HCT116 (cell line): ENCODE results near the gene RACGAP1. TPM values are rescaled to one million over a fixed set of nuclear protein-coding genes. Genes with fewer than 3 reads are reported as not detected.

ENCODE experiments used
- ATAC-seq: fragments of 200-7000 bp; cut with Tn5 transposase; 2 replicates; pipeline ENCODE4 v1.9.1; 2020; ENCODE audit warnings: mild to moderate bottlenecking, moderate library complexity
- BruUV-seq: library from RNA; stranded (reverse); fragments of 400-500 nt; replicated peaks from 2 replicates; lab custom pipeline; 2021; lab: Mats Ljungman, UMichigan
- CTCF ChIA-PET: fragments of 300-600 bp; sonication (Branson Sonifier 250); formaldehyde crosslinking; loops from one replicate; lab custom pipeline; 2021; ENCODE audit warnings: antibody characterized with exemption; lab: Charles Lee
- POLR2A ChIA-PET: fragments of 300-600, 350-600 bp; sonication (Branson Sonifier 250); formaldehyde crosslinking; loops from one replicate; lab custom pipeline; 2021; ENCODE audit warnings: antibody characterized with exemption; lab: Charles Lee
- RAD21 ChIA-PET, 2 experiments: fragments of 300-600 bp; sonication (Branson Sonifier 250); formaldehyde crosslinking; loops; one replicate each; lab custom pipeline; 2023; ENCODE audit warnings: low total read pairs in 2 of 2; ENCODE audit not compliant: uncharacterized antibody in 2 of 2, unreplicated experiment in 2 of 2, low non-redundant PET in 1 of 2; lab: Charles Lee
- DNase-seq: peaks from one replicate; pipeline ENCODE4 v3.0.0-alpha.2; 2010; ENCODE audit warnings: low read depth, low spot score
- H2AFZ ChIP-seq: fragments of 200-600 bp; shearing (Covaris generic), sonication (generic); 2 replicates; pipeline ENCODE4 v1.6.1; 2017; ENCODE audit warnings: low read depth, mixed run types, mixed read lengths, antibody characterized with exemption, low read length; ENCODE audit not compliant: poor library complexity, severe bottlenecking
- H3K27ac ChIP-seq: 2 replicates; pipeline ENCODE4 v1.5.1; 2012; ENCODE audit warnings: low read depth, low read length
- H3K27me3 ChIP-seq: fragments of 200-600 bp; sonication (generic); 2 replicates; pipeline ENCODE4 v1.6.1; 2016; ENCODE audit warnings: mixed run types, low read length, mixed read lengths; ENCODE audit not compliant: insufficient read depth
- H3K36me3 ChIP-seq, 2 experiments: fragments of 200-500 bp in 1 of 2; fragments of 200-600 bp in 1 of 2; sonication (Bioruptor generic) in 1 of 2; sonication (generic) in 1 of 2; 2 replicates each; pipeline versions ENCODE4 v1.5.1 to v1.6.1; 2014 to 2016; ENCODE audit warnings: low read length in 2 of 2, inconsistent platforms in 1 of 2, mixed read lengths in 1 of 2, mixed run types in 1 of 2; ENCODE audit not compliant: insufficient read depth in 2 of 2, control insufficient read depth in 1 of 2
- H3K4me1 ChIP-seq, 2 experiments: fragments of 200-600 bp in 1 of 2; sonication (generic) in 1 of 2; 2 replicates each; pipeline versions ENCODE4 v1.5.1 to v1.6.1; 2012 to 2017; ENCODE audit warnings: low read length in 2 of 2, inconsistent platforms in 1 of 2, mild to moderate bottlenecking in 1 of 2, mixed read lengths in 1 of 2, mixed run types in 1 of 2, moderate library complexity in 1 of 2; ENCODE audit not compliant: insufficient read depth in 2 of 2, control insufficient read depth in 1 of 2
- H3K4me2 ChIP-seq: fragments of 200-600 bp; sonication (generic); 2 replicates; pipeline ENCODE4 v1.6.1; 2017; ENCODE audit warnings: mixed run types, low read length, mixed read lengths
- H3K4me3 ChIP-seq, 2 experiments: fragments of 200-600 bp in 1 of 2; sonication (generic) in 1 of 2; replicated peaks in 1 of 2; 2 replicates each; pipeline ENCODE4 v1.5.1; 2011 to 2016; ENCODE audit warnings: low read length in 2 of 2, control low read depth in 1 of 2, low read depth in 1 of 2, mild to moderate bottlenecking in 1 of 2, mixed read lengths in 1 of 2, mixed run types in 1 of 2
- H3K79me2 ChIP-seq: fragments of 200-600 bp; sonication (generic); 2 replicates; pipeline ENCODE4 v1.6.1; 2017; ENCODE audit warnings: mild to moderate bottlenecking, mixed run types, low read length, moderate library complexity, mixed read lengths; ENCODE audit not compliant: insufficient read depth
- H3K9ac ChIP-seq: fragments of 200-600 bp; sonication (generic); 2 replicates; pipeline ENCODE4 v1.6.1; 2016; ENCODE audit warnings: low read length, mixed read lengths
- H3K9me2 ChIP-seq: fragments of 200-600 bp; sonication (generic), shearing (Covaris generic); 2 replicates; pipeline ENCODE4 v1.6.1; 2017; ENCODE audit warnings: mixed run types, mild to moderate bottlenecking, moderate library complexity; ENCODE audit not compliant: insufficient read depth
- H3K9me3 ChIP-seq, 2 experiments: fragments of 200-500 bp in 1 of 2; fragments of 200-600 bp in 1 of 2; sonication (Bioruptor generic) in 1 of 2; sonication (generic) in 1 of 2; 2 replicates each; pipeline ENCODE4 v1.6.1; 2014 to 2017; ENCODE audit warnings: low read length in 2 of 2, mixed read lengths in 2 of 2, inconsistent platforms in 1 of 2, low read depth in 1 of 2, mild to moderate bottlenecking in 1 of 2, mixed run types in 1 of 2, moderate library complexity in 1 of 2; ENCODE audit not compliant: control insufficient read depth in 1 of 2, insufficient read depth in 1 of 2
- H4K20me1 ChIP-seq: fragments of 200-600 bp; sonication (generic), shearing (Covaris generic); 2 replicates; pipeline ENCODE4 v1.6.1; 2017; ENCODE audit warnings: mixed run types, mild to moderate bottlenecking, moderate library complexity; ENCODE audit not compliant: insufficient read depth
- ATF3 ChIP-seq: IDR thresholded peaks from 2 replicates; pipeline ENCODE4 v1.6.1; 2012
- CEBPB ChIP-seq: IDR thresholded peaks from 2 replicates; pipeline ENCODE4 v1.6.1; 2012; ENCODE audit warnings: low read depth
- EGR1 ChIP-seq: IDR thresholded peaks from 2 replicates; pipeline ENCODE4 v1.6.1; 2012; ENCODE audit warnings: low read depth
- ELF1 ChIP-seq: IDR thresholded peaks from 2 replicates; pipeline ENCODE4 v1.6.1; 2012; ENCODE audit warnings: low read depth, borderline replicate concordance
- EZH2 ChIP-seq: fragments of 200-600 bp; sonication (generic); IDR thresholded peaks from 2 replicates; pipeline ENCODE4 v1.6.1; 2017; ENCODE audit warnings: antibody characterized with exemption, mixed run types
- EZH2phosphoT487 ChIP-seq: fragments of 200-600 bp; IDR thresholded peaks from 2 replicates; pipeline ENCODE4 v1.6.1; 2018; ENCODE audit warnings: antibody characterized with exemption, borderline replicate concordance
- JUND ChIP-seq: IDR thresholded peaks from 2 replicates; pipeline ENCODE4 v1.6.1; 2012
- MAX ChIP-seq: IDR thresholded peaks from 2 replicates; pipeline ENCODE4 v1.6.1; 2012
- POLR2A ChIP-seq: IDR thresholded peaks from 2 replicates; pipeline ENCODE4 v1.7.0; 2011; ENCODE audit warnings: borderline replicate concordance; ENCODE audit not compliant: insufficient read depth, insufficient read length; ENCODE audit errors: extremely low read depth
- POLR2AphosphoS5 ChIP-seq: IDR thresholded peaks from 2 replicates; pipeline ENCODE4 v1.6.1; 2011; ENCODE audit warnings: mild to moderate bottlenecking, low read depth, low read length, moderate library complexity
- SIN3A ChIP-seq: IDR thresholded peaks from 2 replicates; pipeline ENCODE4 v1.6.1; 2012; ENCODE audit warnings: low read depth
- SRF ChIP-seq: IDR thresholded peaks from 2 replicates; pipeline ENCODE4 v1.6.1; 2012; ENCODE audit warnings: low read depth
- TCF7L2 ChIP-seq: IDR thresholded peaks from 2 replicates; pipeline ENCODE4 v1.7.0; 2011; ENCODE audit warnings: borderline replicate concordance, inconsistent platforms; ENCODE audit not compliant: insufficient read depth, insufficient read length; ENCODE audit errors: extremely low read depth
- YY1 ChIP-seq: IDR thresholded peaks from 2 replicates; pipeline ENCODE4 v1.6.1; 2011; ENCODE audit warnings: low read length, low read depth, moderate library complexity, mild to moderate bottlenecking; ENCODE audit not compliant: insufficient replicate concordance; ENCODE audit errors: extremely low read depth
- ZFX ChIP-seq: fragments of 450-650 bp; IDR thresholded peaks from 2 replicates; pipeline ENCODE4 v1.6.1; 2017
- ZNF274 ChIP-seq: fragments of 200-500 bp; sonication (Bioruptor generic); IDR thresholded peaks from 2 replicates; pipeline ENCODE4 v1.6.1; 2014; ENCODE audit warnings: mild to moderate bottlenecking, low read depth, low read length, inconsistent platforms
- intact Hi-C: fragments of 100-400 bp; cut with micrococcal nuclease; formaldehyde crosslinking; loops from 2 replicates; pipeline ENCODE4 v1.10.0; 2022
- total RNA-seq: library from RNA; stranded (reverse); gene quantifications from one replicate; pipeline ENCODE4 v1.2.1, GENCODE V29; 2021; ENCODE audit not compliant: unreplicated experiment
- TF ChIP-seq, protein P1 (sequence below), 3 experiments: fragments of 200-600 bp in 1 of 3; sonication (generic) in 1 of 3; IDR thresholded peaks in 2 of 3; conservative IDR thresholded peaks in 1 of 3; 2 replicates each; pipeline ENCODE4 v1.5.1; 2012 to 2017; ENCODE audit warnings: low read depth in 2 of 3, low read length in 2 of 3, antibody characterized with exemption in 1 of 3, borderline replicate concordance in 1 of 3, control low read depth in 1 of 3, mild to moderate bottlenecking in 1 of 3, mixed read lengths in 1 of 3, mixed run types in 1 of 3, moderate library complexity in 1 of 3; ENCODE audit not compliant: insufficient read depth in 1 of 3
- TF ChIP-seq, protein P2 (sequence below): IDR thresholded peaks from 2 replicates; pipeline ENCODE4 v1.6.1; 2011; ENCODE audit warnings: mild to moderate bottlenecking, low read length, moderate library complexity; ENCODE audit not compliant: insufficient replicate concordance; ENCODE audit errors: extremely low read depth
- TF ChIP-seq, protein P3 (sequence below): IDR thresholded peaks from 2 replicates; pipeline ENCODE4 v1.6.1; 2012; ENCODE audit warnings: low read depth

RACGAP1 gene
- total RNA-seq, 1 experiment from 2014 or later, result 147 TPM

- ATAC-seq (no peak), DNase-seq (no peak)
- no peaks in the 10 kb centered on the region for H3K36me3 ChIP-seq
- H3K27me3 ChIP-seq, result no peaks in the 10 kb centered on the region
- ChIA-PET POLR2A (no interaction called here), CTCF (no interaction called here), RAD21 (no interaction called here)
- no peak within 1 kb of the TSS; the same call in 1 of the 2 replicates for H3K27ac ChIP-seq
- H3K4me3 ChIP-seq, result peak within 1 kb of the TSS in 1 of 2 experiments; percentile 3; a peak in 1 of 4 replicates
- H3K4me2 ChIP-seq, result peak within 1 kb of the TSS; percentile 53
- no peaks in the 10 kb centered on the region for H3K9me2 ChIP-seq
- intact Hi-C loops, result loop anchor here (10.0 kb wide), 1 partner anchor 187 kb away; no protein-coding TSS in a partner anchor
- H4K20me1 ChIP-seq, result no peaks in the 10 kb centered on the region
- H3K9me3 ChIP-seq, result no peaks in the 10 kb centered on the region
- no peak within 1 kb of the TSS for H2AFZ ChIP-seq
- H3K4me1 ChIP-seq, result peaks cover 30 to 36% of the 10 kb centered on the region in 2 experiments
- H3K9ac ChIP-seq, result no peak within 1 kb of the TSS
- no TSS peak for BruUV-seq
- TF ChIP-seq SIN3A (no peak), CEBPB (no peak), ATF3 (no peak), SRF (no peak), MAX (no peak), ZNF274 (no peak), EZH2 (no peak), ELF1 (no peak), ZFX (no peak), TCF7L2 (no peak), POLR2AphosphoS5 (no peak), POLR2A (no peak), EZH2phosphoT487 (no peak), YY1 (no peak), JUND (no peak), EGR1 (no peak)
- TF ChIP-seq, protein P1, sequence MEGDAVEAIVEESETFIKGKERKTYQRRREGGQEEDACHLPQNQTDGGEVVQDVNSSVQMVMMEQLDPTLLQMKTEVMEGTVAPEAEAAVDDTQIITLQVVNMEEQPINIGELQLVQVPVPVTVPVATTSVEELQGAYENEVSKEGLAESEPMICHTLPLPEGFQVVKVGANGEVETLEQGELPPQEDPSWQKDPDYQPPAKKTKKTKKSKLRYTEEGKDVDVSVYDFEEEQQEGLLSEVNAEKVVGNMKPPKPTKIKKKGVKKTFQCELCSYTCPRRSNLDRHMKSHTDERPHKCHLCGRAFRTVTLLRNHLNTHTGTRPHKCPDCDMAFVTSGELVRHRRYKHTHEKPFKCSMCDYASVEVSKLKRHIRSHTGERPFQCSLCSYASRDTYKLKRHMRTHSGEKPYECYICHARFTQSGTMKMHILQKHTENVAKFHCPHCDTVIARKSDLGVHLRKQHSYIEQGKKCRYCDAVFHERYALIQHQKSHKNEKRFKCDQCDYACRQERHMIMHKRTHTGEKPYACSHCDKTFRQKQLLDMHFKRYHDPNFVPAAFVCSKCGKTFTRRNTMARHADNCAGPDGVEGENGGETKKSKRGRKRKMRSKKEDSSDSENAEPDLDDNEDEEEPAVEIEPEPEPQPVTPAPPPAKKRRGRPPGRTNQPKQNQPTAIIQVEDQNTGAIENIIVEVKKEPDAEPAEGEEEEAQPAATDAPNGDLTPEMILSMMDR (IDR thresholded peaks at IDR 0.05 in 2 of 3, conservative IDR thresholded peaks at IDR 0.05 in 1 of 3; ENCODE audit: borderline replicate concordance in 1 of 3, insufficient read depth in 1 of 3, low read depth in 2 of 3, low read length in 2 of 3), result no peak
- TF ChIP-seq, protein P2, sequence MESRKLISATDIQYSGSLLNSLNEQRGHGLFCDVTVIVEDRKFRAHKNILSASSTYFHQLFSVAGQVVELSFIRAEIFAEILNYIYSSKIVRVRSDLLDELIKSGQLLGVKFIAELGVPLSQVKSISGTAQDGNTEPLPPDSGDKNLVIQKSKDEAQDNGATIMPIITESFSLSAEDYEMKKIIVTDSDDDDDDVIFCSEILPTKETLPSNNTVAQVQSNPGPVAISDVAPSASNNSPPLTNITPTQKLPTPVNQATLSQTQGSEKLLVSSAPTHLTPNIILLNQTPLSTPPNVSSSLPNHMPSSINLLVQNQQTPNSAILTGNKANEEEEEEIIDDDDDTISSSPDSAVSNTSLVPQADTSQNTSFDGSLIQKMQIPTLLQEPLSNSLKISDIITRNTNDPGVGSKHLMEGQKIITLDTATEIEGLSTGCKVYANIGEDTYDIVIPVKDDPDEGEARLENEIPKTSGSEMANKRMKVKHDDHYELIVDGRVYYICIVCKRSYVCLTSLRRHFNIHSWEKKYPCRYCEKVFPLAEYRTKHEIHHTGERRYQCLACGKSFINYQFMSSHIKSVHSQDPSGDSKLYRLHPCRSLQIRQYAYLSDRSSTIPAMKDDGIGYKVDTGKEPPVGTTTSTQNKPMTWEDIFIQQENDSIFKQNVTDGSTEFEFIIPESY, result no peak
- TF ChIP-seq, protein P3, sequence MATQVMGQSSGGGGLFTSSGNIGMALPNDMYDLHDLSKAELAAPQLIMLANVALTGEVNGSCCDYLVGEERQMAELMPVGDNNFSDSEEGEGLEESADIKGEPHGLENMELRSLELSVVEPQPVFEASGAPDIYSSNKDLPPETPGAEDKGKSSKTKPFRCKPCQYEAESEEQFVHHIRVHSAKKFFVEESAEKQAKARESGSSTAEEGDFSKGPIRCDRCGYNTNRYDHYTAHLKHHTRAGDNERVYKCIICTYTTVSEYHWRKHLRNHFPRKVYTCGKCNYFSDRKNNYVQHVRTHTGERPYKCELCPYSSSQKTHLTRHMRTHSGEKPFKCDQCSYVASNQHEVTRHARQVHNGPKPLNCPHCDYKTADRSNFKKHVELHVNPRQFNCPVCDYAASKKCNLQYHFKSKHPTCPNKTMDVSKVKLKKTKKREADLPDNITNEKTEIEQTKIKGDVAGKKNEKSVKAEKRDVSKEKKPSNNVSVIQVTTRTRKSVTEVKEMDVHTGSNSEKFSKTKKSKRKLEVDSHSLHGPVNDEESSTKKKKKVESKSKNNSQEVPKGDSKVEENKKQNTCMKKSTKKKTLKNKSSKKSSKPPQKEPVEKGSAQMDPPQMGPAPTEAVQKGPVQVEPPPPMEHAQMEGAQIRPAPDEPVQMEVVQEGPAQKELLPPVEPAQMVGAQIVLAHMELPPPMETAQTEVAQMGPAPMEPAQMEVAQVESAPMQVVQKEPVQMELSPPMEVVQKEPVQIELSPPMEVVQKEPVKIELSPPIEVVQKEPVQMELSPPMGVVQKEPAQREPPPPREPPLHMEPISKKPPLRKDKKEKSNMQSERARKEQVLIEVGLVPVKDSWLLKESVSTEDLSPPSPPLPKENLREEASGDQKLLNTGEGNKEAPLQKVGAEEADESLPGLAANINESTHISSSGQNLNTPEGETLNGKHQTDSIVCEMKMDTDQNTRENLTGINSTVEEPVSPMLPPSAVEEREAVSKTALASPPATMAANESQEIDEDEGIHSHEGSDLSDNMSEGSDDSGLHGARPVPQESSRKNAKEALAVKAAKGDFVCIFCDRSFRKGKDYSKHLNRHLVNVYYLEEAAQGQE, result no peak
- no peaks in the 10 kb centered on the region for H3K79me2 ChIP-seq
Observed at GRCh38 chr12:49961111-49961922, 64.0 kb downstream of the RACGAP1 start, which contains the start of gene AQP5. Gene AQP5 (plus strand): TSS chr12:49961872. CDS start chr12:49962018, 146 bp downstream.
